Heart right ventricle (tissue), 16 donors: ENCODE measurements around the gene ACSF2. TPM values are rescaled to one million over a fixed set of nuclear protein-coding genes. Genes with fewer than 3 reads are reported as not detected.
A peak's percentile ranks its signal among the peaks of the same experiment; 100 is the strongest.

ENCODE experiments used
- ATAC-seq, 8 donors: fragments of 200-7000 bp; cut with Tn5 transposase; one replicate each; pipeline ENCODE4 v1.9.1; 2020; ENCODE audit warnings: mild to moderate bottlenecking in 8 of 8, moderate library complexity in 8 of 8, moderate number of reproducible peaks in 1 of 8
- DNase-seq, 2 donors: peaks; one replicate each; pipeline ENCODE4 v3.0.0-alpha.2; 2020
- H3K27ac ChIP-seq, 10 donors: fragments of 200-600 bp; sonication (generic) in 2 of 10; one replicate each; pipeline versions ENCODE4 v1.5.0 to v1.8.0; 2020 to 2022; ENCODE audit warnings: mild to moderate bottlenecking in 3 of 10
- H3K27me3 ChIP-seq, 7 donors: fragments of 200-600 bp; one replicate each; pipeline ENCODE4 v1.8.0; 2021 to 2022; ENCODE audit warnings: mild to moderate bottlenecking in 2 of 7
- H3K36me3 ChIP-seq, 9 donors: fragments of 200-600 bp; sonication (generic) in 1 of 9; one replicate each; pipeline versions ENCODE4 v1.5.0 to v1.8.0; 2020 to 2022; ENCODE audit warnings: mild to moderate bottlenecking in 2 of 9
- H3K4me1 ChIP-seq, 9 donors: fragments of 200-600 bp; sonication (generic) in 1 of 9; one replicate each; pipeline versions ENCODE4 v1.5.0 to v1.8.0; 2020 to 2022; ENCODE audit warnings: mild to moderate bottlenecking in 4 of 9
- H3K4me3 ChIP-seq, 10 donors: fragments of 200-600 bp; sonication (generic) in 2 of 10; one replicate each; pipeline versions ENCODE4 v1.5.0 to v1.8.0; 2020 to 2022; ENCODE audit warnings: mild to moderate bottlenecking in 7 of 10, moderate library complexity in 2 of 10
- H3K9me3 ChIP-seq, 11 donors: fragments of 200-600 bp in 10 of 11; sonication (generic) in 2 of 11; one replicate each; pipeline versions ENCODE4 v1.5.0 to v1.8.0; 2013 to 2022; ENCODE audit warnings: mild to moderate bottlenecking in 2 of 11, control low read depth in 1 of 11, moderate library complexity in 1 of 11
- WGBS, 2 donors: extraction: QIAGEN DNeasy Blood & Tissue Kit; methylation state at CpG; one replicate each; pipeline ENCODE4 v1.1.7; 2013; ENCODE audit warnings: inconsistent platforms in 1 of 2; 5-methylcytosine and 5-hydroxymethylcytosine counted together
- intact Hi-C, 10 donors: fragments of 100-400 bp; cut with DNase I; formaldehyde crosslinking; loops; one replicate each; pipeline versions ENCODE4 v1.11.1 to v1.14.2; 2022
- polyA plus RNA-seq, 2 donors: library from polyadenylated mRNA; stranded (reverse); fragments of 200-250 nt; gene quantifications; one replicate each; pipeline ENCODE4 v1.2.3, GENCODE V29; 2013
- total RNA-seq, 10 donors: library from RNA; stranded (reverse); fragmentation: NEBNext Ultra II Directional in 3 of 10; extraction: Animal tissue kit (Norgen Biotek cat#: 25700) in 3 of 10; gene quantifications; one replicate each; pipeline versions ENCODE4 v1.2.1 to v1.2.4, GENCODE V29; 2021 to 2023
- TF ChIP-seq, protein P1 (sequence below), 9 donors: fragments of 200-600 bp; sonication (generic) in 2 of 9; IDR thresholded peaks; one replicate each; pipeline versions ENCODE4 v1.5.0 to v1.8.0; 2021 to 2022; ENCODE audit warnings: antibody characterized with exemption in 9 of 9, mild to moderate bottlenecking in 5 of 9, moderate library complexity in 1 of 9
- donor health status: Arrhythmogenic right ventricular cardiomyopathy.
- donor health status: ischemic (EF 13 %, LVEDD 7.1; RV severe dilation, severe dysfunction).
- donor health status: healthy with polysubstance abuse.
- donor health status: DM: no; HTN: yes; CAD: no.
- donor health status: DM: no; HTN: no; CAD: no.
- donor health status: ischemic (EF 25% LVEDD 6.9; RV normal size, moderate dysfunction).
- donor health status: ischemic (EF 25% LVEDD 5.7; RV mildly dilated, moderate dysfunction).
- donor health status: healthy.
- donor health status: DM: yes; HTN: yes; CAD: no.
- donor health status: Ischemic cardiomyopathy.
- donor health status: ischemic (EF 35%, LVEDD 5.7; RV mildly dilated, moderate dysfunction).
- donor health status: nonischemic (EF 11% LVEDD 7.7; RV severe dilation, severe dysfunction).
- donor health status: DM: yes; HTN: yes; CAD: no.
- donor health status: PGD.
- donor health status: ischemic (EF 29% LVEDD 5.4; RV normal size, mild dysfunction).
- donor health status: nonischemic (EF 23%, LVEDD 6.1; RV moderate dilation, normal function).

The ACSF2 gene
- total and polyA plus RNA-seq, 12 donors: 7.9 to 45.0 (median 19.7) TPM

DNA sequence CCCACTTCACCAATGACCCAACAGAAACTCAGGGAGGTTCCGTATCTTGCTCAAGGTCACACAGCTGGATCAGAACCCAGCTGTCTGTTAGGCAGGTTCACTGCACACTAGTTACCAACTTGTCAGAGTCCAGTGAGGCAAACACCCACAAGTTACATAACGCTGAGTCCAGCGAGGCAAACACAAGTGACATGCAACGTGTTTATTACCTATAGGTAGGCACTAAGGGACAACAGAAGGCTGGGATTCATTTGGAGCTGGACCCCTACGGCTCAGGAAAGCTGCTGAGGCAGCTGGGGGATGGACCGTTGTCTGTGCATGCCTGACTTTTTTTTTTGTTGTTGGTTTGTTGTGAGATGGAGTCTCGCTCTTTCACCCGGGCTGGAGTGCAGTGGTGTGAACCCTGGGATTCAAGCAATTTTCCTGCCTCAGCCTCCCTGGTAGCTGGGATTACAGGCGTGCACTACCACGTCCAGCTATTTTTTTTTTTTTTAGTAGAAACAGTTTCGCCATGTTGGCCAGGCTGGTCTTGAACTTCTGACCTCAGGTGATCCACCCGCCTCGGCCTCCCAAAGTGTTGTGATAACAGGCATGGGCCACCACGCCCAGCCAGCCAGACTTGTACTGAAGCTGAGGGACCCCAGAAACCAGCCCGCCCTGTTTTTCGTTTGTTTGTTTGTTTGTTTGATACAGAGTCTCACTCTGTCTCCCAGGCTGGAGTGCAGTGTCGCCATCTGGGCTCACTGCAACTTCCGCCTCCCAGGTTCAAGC, 50.7 kb downstream of the ACSF2 start:
- no peak overlapping the region for H3K27ac ChIP-seq
- no peak for DNase-seq
- no peak for ATAC-seq
- peaks cover 0 to 33% (median 24%) of the 10 kb centered on the region in 9 donors for H3K4me1 ChIP-seq
- H3K36me3 ChIP-seq: peaks cover 0 to 17% (median 0%) of the 10 kb centered on the region in 9 donors
- TF ChIP-seq, protein P1, sequence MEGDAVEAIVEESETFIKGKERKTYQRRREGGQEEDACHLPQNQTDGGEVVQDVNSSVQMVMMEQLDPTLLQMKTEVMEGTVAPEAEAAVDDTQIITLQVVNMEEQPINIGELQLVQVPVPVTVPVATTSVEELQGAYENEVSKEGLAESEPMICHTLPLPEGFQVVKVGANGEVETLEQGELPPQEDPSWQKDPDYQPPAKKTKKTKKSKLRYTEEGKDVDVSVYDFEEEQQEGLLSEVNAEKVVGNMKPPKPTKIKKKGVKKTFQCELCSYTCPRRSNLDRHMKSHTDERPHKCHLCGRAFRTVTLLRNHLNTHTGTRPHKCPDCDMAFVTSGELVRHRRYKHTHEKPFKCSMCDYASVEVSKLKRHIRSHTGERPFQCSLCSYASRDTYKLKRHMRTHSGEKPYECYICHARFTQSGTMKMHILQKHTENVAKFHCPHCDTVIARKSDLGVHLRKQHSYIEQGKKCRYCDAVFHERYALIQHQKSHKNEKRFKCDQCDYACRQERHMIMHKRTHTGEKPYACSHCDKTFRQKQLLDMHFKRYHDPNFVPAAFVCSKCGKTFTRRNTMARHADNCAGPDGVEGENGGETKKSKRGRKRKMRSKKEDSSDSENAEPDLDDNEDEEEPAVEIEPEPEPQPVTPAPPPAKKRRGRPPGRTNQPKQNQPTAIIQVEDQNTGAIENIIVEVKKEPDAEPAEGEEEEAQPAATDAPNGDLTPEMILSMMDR (IDR thresholded peaks at IDR 0.05): no peak
- peaks cover 0 to 6% (median 0%) of the 10 kb centered on the region in 7 donors for H3K27me3 ChIP-seq
- no peaks in the 10 kb centered on the region for H3K9me3 ChIP-seq
- intact Hi-C loops: loop anchor here in 3 of 10 donors (5.0 to 10.0 kb wide), 3 partner anchors 49 to 218 kb away; partner anchors contain the start of gene ACSF2 (in 1 of the 3)
- 77 to 83% methylated on average over 18 of the region's 18 CpGs for WGBS, 2 donors
- H3K4me3 ChIP-seq: no peak overlapping the region

DNA sequence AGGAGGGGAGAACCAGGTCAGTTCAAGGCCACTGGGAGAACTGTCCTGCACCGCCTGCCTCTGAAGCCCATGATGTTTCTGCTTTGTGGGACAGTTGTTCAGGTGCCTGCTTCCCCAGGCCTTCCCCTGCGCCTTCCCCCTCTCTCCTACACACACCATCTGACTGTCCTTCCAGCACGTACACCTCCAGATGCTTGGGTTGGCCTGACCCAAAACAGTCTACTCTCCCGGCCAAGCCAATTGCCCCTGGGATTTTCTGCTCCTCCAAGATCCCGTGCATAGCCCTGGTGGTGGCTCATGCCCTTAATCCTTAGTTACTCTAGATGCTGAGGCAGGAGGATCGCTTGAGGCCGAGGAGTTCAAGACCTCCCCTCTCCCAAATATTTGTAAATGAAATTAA, 52.0 kb downstream of the ACSF2 start:
- Histone ChIP-seq H3K27ac (peak overlapping the region; percentile 74 to 96 (median 91)), H3K4me3 (peak overlapping the region in 8 of 10 donors; percentile 66 to 89 (median 82)), H3K4me1 (peaks cover 2 to 46% (median 31%) of the 10 kb centered on the region in 9 donors), H3K9me3 (no peaks in the 10 kb centered on the region), H3K36me3 (peaks cover 0 to 24% (median 0%) of the 10 kb centered on the region in 9 donors), H3K27me3 (peaks cover 0 to 6% (median 0%) of the 10 kb centered on the region in 7 donors)
- intact Hi-C loops: loop anchor here in 3 of 10 donors (5.0 to 10.0 kb wide), 3 partner anchors 51 to 217 kb away; partner anchors contain the start of gene ACSF2 (in 1 of the 3)
- TF ChIP-seq, protein P1 (IDR thresholded peaks at IDR 0.05): no peak
- 79 to 82% methylated on average over 7 of the region's 7 CpGs for WGBS, 2 donors
- DNase-seq: no peak
- no peak for ATAC-seq

DNA sequence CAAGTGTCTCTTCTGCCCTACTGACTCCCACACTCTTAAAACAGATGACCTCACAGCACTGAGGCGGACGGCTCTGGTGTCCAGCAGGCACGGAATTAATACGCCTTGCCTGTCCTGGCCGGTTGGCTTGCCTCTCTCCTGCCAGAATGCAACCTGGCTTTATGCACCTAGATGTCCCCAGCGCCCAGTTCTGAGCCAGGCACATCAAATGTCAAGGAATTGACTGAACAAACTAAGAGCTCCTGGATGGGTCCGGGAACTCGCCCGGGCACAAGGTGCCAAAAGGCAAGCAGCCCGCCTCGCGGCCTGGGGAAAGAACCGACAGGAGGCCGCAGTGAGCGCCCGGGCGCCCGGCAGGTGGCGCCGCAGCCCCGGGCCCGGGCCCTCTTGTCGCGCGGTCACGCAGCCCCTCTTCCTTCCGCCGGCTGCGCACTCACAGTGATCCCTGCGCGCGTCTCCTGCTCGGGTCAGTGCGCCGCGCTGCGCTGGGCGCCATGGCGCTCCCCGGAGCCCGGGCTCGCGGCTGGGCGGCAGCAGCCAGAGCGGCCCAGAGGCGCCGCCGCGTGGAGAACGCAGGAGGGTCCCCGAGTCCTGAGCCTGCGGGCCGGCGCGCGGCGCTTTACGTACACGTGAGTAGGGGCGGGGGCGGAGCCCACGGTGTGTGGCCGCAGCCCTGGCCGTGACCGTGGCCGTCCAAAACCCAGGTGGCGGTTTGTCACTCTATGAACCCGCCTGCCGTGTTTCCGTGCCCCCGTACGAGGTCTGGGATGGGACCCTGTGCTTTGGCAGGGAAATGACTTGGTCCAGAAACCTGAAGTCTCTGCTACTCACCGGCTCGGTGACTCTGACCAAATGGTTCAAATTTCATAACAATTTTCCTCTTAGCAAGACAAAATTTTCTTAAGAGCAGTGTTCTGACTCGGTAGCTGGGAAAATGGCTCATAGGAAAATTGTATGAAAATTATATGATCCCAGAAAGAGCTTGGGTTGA, 52.7 kb downstream of the ACSF2 start, which contains the start of gene RSAD1:
RSAD1 (plus strand) TSS at position 470 of the 991 bp plus-strand sequence; CDS start at position 495, 25 bp downstream.
- 2% methylated on average over 73 to 75 of the region's 75 CpGs for WGBS, 2 donors
- Histone ChIP-seq H3K9me3 (no peaks in the 10 kb centered on the region), H3K27ac (peak within 1 kb of the TSS; percentile 74 to 96 (median 91)), H3K36me3 (peaks cover 0 to 31% (median 6%) of the 10 kb centered on the region in 9 donors), H3K27me3 (peaks cover 0 to 6% (median 0%) of the 10 kb centered on the region in 7 donors), H3K4me3 (peak within 1 kb of the TSS; percentile 52 to 89 (median 80)), H3K4me1 (peaks cover 2 to 48% (median 34%) of the 10 kb centered on the region in 9 donors)
- intact Hi-C loops: loop anchor here in 3 of 10 donors (1.0 to 10.0 kb wide), 4 partner anchors 51 to 216 kb away; partner anchors contain the start of genes ACSF2 (in 1 of the 3) and LRRC59 (in 1 of the 3)
- DNase-seq: peak; percentile 84 to 88
- TF ChIP-seq, protein P1 (IDR thresholded peaks at IDR 0.05): peak; percentile 75 to 97 (median 94)
- ATAC-seq: peak; percentile 82 to 93 (median 90)
